Middle frontal gyrus (tissue), 1 donor: ENCODE measurements around the gene HOXA9.

ENCODE experiments used
- DNase-seq: peaks from one replicate; pipeline ENCODE4 v3.0.0-alpha.2; 2015; ENCODE audit warnings: low spot score; ENCODE audit errors: extremely low spot score

The HOXA9 gene

GRCh38 chr7:27201580-27202017 lies 36.3 kb upstream of the HOXA9 start:
- DNase-seq: no peak

- DNase-seq: no peak
These were observed 35.6 kb upstream of the HOXA9 start for GRCh38 chr7:27200761-27201579.

- DNase-seq: no peak
These were observed 34.8 kb upstream of the HOXA9 start, which contains the start of gene HOXA13 for GRCh38 chr7:27199849-27200760. Gene HOXA13, minus strand, starts transcription at chr7:27200091. Its CDS starts 14 bp downstream, at chr7:27200077.

GRCh38 chr7:27198871-27199801 lies 33.8 kb upstream of the HOXA9 start:
- no peak for DNase-seq

GRCh38 chr7:27198138-27198841 lies 33.0 kb upstream of the HOXA9 start:
- DNase-seq: no peak

- DNase-seq: no peak
These were observed 32.1 kb upstream of the HOXA9 start for GRCh38 chr7:27197137-27198042.

- peak; percentile 25 for DNase-seq
These were observed 31.0 kb upstream of the HOXA9 start for GRCh38 chr7:27196287-27196767.

- DNase-seq: no peak
These were observed 29.5 kb upstream of the HOXA9 start for GRCh38 chr7:27194686-27195379.

- no peak for DNase-seq
These were observed 28.6 kb upstream of the HOXA9 start for GRCh38 chr7:27194002-27194352.

GRCh38 chr7:27193335-27194001 lies 28.1 kb upstream of the HOXA9 start:
- no peak for DNase-seq

- no peak for DNase-seq
These were observed 27.4 kb upstream of the HOXA9 start for GRCh38 chr7:27192546-27193334.

- DNase-seq: no peak
These were observed 26.7 kb upstream of the HOXA9 start for GRCh38 chr7:27191833-27192545.

GRCh38 chr7:27191161-27191731 lies 25.9 kb upstream of the HOXA9 start:
- no peak for DNase-seq

- no peak for DNase-seq
These were observed 24.8 kb upstream of the HOXA9 start for GRCh38 chr7:27189997-27190748.

- DNase-seq: no peak
These were observed 24.1 kb upstream of the HOXA9 start for GRCh38 chr7:27189295-27189996.
